Ammon's horn (tissue), 1 donor: ENCODE results near the gene ARF1.

ENCODE experiments used
- DNase-seq: peaks from one replicate; pipeline ENCODE4 v3.0.0-alpha.2; 2016; ENCODE audit warnings: low spot score

The ARF1 gene

DNA sequence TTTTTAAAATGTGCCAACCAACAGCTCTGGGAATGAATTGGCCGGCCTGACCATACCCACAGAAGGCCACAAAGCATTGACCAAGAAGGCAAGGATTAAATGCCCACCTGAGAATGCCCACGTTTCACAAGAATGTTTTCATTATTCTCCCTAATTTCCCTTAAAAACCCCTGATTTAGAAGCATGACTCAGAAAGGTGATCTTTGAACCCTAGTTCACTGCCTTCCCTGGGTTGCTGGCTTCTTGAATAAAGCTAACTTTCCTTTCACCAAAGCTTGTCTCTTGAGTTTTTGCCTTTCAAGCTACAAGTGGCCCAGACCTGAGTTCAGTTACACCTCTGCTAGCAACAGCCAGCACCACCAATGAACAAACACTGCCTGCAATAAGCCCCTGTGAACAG is 41.0 kb downstream of the ARF1 start:
- DNase-seq = no peak

DNA sequence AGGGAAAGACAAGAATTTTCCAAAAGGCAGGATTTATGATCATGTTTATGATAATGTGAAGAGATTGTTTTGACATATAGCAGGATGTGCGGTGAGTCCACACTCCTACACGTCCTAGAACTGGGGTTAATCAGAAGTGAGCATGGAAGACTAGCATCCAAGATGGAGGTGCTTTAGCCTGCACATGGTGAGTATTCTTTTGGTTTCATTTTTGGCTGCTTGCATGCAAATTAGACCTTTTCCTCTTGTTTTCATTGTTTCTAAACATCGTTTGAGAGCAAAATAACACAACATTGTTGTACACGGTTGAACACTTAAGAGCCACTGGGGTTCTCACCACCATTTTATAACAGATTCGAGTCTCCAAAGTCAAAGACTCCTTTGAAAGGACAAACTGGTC is 42.7 kb downstream of the ARF1 start:
- DNase-seq = no peak

DNA sequence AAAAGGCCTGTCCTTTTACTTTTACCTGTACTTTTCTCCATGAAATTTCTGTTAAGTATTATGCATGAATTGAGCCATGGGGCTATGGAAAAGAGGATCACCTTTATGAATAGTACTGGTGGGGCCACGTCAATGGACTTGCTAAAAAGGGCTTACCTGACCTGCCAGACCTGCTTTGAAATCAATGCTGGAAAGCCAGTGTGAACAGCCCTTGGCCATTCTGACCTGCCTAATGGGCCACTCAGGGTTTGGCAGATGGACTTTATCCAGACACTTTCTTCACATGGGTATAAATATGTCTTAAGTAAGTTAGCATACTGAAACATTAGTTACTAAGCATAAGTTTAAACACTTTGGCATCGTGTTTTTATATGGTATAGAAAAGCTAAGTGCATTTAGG is 49.3 kb downstream of the ARF1 start:
- DNase-seq = no peak

DNA sequence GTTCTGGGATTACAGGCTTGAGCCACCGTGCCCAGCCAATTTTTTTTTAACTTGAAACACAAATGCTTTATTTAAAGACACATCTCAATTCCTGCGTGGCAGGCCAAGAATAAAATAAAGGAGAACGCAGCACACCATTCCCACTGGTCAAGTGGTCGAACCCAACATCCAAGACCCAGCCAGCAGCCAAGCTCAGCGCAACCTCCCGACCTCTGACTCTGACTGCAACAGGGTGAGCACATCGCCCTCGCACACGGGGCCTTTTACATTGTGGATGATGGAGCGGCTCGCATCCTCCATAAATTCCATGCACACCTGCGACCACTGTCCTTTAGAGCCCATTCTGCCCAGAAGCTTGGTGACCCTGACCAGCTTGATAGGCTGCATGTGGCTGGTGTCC is 52.1 kb downstream of the ARF1 start:
- no peak for DNase-seq

DNA sequence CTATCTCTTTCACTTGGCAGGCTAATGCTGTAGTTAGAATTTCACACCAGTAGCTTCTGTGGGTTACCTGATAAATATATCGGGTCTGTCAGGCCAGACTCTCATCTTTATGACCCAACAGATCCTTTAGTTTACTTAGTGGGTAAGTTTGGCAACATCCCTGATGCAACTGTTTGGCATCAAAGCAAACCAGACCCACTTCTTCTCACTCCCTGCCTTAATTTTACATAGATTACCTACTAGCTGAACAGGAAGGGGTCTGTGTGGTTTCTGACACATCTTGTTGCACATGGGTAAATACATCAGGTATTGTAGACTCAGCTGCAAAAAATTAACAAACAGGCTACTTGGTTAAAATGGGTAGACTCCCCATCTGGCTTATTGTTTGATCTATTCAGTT is 54.4 kb downstream of the ARF1 start:
- no peak for DNase-seq

DNA sequence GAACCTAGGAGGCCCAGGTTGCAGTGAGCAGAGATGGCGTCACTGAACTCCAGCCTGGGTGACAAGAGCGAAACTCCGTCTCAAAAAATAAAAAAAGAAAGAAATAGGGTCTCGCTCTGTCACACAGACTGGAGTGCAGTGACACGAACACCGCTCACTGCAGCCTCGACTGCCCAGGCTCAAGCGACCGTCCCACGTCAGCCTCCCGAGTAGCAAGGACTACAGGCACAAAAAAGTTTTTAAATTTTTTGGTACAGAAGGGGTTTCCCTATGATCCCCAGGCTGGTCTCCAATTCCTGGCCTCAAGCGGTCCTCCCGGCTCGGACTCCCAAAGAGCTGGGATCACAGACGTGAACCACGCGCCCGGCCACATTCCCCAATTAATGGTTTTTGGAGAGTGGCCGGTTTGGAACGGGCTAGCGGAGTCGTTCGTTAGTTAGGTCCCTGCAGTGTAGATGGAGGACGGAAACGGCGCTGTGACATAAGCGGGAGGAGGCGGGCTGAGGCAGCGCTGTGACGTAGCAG is 57.0 kb downstream of the ARF1 start:
- DNase-seq = no peak

DNA sequence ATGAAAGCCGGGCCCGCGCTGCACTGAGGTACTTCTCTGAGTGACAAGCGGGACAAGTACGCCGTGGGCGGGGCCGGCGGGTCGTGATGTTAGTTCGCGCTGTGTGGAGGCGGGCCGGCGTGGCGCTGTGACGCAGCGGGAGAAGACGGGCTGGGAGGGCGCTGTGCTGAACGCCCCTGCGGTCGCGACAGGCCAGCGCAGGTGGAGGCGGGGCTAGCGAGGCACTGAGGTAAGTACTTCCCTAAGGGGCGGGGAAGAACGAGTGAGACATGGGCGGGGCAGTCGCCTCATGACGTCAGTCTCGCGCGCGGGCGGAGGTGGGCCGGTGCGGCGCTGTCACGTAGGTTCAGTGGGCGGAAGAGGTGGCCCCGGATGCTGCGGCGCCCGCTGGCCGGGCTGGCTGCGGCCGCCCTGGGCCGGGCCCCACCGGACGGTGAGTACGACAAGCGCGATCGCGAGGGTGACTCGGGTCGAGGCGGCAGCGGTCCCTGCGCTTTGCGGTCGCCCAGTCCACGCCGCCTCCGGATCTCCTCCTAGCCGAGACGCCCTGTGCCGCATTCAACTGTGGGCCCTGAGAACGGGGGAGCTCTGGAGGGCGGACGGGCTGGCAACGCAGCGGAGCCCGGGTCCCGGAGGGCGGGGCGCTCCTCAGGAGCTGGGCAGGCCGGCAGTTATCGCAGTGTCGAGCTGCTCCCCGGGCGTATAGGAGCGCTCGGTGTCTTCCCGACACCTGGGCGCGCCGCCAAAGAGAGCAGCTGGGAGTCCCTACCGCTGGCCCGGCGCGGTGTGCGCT is 57.6 kb downstream of the ARF1 start, which contains the start of gene GUK1:
GUK1 (plus strand) TSS at position 349 of the 793 bp plus-strand sequence; CDS start at position 373, 24 bp downstream.
- DNase-seq = peak; percentile 100

DNA sequence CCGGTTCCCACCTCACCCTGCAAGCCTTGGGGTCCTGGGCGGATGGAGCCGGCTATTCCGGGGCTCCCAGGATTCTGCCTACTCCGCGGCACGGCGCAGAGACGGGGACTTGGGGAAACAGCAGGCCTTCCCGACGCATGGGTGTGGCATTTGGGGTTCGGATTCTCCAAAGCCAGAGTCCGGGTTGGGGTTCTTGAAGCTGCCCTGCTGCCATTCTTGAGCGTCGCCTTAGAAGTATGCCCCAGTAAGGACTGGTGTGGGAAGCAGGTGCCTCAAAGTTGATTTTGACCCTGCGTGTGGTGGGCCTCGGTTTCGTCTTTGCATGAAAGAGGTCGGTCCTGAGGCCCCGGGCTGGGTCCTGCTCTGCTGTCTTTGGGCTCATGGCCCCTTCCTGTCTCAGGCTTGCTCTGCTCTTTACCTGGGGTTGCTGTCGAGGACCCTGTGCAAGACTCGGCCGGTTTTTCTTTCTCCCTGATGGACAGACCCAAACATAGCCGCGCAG is 58.3 kb downstream of the ARF1 start:
- DNase-seq = no peak

DNA sequence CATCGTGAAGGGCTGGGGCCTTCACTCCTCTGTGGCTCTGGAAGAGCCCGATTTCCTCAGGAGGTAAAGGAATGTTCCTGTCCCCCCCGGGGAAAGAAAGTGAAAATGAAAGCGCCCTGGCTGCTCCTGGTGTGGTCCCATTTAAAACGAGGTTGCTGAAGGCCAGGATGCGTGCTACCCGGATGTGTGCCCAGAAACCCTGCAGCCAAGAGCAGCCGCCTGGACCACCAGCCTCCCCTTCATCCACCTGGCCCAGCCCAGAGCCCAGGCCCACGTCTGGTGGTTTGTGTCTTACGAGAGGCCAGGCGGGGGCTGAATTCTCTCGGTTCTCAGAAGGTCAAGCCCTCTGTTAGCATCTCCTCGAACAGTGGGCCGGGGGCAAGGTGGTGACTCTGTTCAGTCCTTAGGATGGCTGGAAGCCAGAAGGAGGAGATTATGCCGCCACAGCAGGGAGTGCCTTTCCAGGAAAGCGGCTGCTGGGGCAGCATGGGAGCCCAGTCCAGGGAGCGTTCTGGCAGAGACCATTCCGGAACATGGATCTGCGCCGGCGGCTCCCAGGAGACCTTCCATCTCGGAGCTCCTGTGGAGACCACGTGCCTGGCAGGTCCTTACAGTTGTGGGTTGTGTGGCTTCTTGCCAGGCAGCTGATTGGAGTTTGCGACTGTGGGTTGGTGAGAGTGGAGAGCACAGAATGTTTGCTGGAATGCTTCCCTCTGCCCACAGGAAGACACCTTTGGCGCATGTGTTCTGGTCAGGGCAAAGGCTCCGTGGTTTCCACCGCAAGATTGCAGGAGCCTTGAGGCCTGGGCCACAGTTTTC is 58.9 kb downstream of the ARF1 start:
- peak; percentile 37 for DNase-seq

DNA sequence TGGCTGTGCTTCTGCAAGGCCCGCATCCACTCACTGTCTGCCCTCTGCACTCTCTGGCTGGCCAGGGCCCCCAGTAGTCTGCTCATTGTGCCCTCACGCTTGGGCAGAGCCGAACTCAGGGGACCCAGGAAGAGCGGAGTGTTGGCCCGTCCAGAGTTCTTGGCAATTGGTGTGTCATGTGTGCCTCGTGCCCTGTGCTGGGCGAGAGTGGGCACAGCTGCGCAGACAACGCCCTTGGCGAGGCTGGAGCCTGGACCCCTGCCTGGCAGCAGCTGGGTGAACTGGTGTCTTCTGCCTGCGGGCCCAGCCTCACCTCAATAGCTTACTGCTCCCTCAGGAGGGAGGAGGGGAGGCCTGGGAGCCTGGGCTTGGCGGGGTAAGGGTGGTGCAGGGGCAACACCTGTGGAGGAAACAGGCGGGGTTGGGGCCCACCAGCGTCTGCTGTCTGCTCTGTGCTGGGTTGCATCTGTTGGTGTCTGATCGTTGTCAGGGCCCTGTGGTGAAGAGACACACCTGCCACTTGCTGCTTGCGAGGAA is 59.7 kb downstream of the ARF1 start:
- no peak for DNase-seq

DNA sequence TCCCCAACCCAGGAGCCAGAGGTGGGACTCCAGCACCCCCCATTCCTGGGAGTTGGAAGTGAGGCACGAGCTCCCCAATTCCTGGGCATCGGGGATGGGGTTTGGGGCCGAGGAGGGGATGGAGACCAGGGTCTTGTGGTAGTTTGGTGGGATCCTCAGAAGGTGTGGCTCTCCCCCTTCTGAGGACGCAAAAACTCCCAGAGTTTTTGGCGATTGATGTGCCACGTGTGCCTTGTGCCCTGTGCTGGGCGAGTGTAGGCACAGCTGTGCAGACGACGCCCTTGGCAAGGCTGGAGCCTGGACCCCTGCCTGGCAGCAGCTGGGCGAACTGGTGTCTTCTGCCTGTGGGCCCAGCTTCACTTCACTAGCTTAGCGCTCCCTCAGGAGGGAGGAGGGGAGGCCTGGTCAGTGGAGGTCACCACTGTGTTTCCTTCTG is 60.2 kb downstream of the ARF1 start:
- no peak for DNase-seq

DNA sequence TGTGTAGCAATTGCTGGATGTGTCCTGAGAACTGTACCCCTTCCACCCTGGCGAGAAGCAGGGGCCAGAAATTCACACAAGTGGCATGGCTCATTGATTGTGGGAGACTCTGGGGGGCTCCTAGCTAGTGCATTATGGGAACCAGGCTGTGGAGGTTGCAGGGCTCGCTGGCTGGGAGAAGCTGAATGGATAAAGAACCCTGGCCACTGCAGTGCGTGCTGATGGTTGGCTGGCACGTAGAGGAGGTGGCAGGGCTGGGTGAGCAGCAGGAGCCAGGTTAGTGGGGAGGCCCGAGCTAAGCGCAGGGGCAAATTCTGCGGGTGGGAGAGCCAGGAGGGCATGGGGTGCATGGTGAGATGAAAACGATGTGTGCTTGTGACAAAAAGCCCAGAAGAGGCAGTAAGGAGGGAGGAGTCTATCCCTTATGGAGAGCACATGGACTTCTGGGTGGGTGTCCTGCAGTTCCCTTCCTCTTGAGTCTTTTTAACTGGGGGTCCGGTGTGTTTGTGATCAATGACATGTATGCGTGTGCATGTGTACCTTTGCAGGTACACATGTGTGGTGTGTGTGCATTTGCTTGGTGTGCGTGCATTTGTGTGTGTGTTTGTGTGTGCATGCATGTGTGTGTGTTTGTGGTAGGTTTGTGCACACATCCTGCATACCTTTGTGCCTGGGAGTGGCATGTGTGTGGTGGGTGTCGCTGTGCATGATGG is 61.1 kb downstream of the ARF1 start:
- DNase-seq = no peak

DNA sequence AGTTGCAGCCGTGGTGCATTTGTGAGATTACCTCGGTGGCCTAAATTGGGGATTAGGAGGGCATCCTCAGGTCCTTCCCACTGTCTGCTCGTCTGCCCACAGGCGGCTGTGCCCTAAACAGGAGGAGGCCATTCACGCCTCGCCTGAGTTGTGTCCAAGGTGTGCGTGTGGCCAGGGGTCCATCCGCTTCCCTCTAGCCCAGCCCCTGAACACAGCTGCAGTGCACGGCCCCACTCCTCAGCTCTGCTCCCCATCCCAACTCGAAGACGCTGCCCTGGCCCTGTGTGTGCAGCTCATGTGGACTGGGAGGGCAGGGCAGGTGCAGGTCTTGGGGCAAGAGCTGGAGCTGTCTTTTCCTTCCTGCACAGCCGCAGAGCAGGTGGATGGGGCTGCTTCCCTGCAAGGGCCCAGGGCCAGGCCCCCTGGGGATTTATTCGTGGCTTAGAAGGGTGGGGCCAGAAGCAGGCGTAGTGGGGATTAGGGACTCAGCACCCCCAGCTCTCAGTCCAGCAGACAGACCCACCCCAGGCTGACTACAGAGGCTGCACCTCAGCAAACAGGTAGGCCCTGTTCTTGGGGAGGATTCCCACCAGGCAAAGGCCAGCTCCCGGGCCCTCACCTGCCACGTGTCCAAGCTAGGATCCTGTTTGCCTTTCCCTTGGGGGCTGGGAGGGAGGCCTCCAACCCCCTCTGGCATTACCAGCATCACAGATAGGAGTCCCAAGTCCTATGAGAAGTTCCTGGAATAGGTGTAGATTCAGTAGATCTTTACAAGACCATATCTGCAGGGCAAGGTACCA is 61.9 kb downstream of the ARF1 start:
- DNase-seq = no peak

DNA sequence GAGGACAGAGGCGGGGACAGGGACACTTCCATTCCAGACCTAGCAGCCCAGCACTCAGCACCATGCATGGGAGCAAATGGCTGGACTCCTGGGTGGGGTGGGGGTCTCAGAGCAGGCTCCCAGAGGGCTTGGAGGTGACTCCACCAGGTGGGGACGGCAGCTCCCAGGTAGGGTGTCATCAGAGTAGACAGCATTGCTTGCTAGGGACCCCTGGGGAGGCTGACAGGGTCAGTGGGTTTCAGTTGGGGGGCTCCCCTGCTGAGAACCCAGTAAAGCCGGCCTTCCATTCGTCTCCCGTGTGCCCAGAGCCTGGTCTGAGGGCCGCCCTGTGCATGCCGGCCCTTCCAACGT is 62.5 kb downstream of the ARF1 start:
- no peak for DNase-seq

DNA sequence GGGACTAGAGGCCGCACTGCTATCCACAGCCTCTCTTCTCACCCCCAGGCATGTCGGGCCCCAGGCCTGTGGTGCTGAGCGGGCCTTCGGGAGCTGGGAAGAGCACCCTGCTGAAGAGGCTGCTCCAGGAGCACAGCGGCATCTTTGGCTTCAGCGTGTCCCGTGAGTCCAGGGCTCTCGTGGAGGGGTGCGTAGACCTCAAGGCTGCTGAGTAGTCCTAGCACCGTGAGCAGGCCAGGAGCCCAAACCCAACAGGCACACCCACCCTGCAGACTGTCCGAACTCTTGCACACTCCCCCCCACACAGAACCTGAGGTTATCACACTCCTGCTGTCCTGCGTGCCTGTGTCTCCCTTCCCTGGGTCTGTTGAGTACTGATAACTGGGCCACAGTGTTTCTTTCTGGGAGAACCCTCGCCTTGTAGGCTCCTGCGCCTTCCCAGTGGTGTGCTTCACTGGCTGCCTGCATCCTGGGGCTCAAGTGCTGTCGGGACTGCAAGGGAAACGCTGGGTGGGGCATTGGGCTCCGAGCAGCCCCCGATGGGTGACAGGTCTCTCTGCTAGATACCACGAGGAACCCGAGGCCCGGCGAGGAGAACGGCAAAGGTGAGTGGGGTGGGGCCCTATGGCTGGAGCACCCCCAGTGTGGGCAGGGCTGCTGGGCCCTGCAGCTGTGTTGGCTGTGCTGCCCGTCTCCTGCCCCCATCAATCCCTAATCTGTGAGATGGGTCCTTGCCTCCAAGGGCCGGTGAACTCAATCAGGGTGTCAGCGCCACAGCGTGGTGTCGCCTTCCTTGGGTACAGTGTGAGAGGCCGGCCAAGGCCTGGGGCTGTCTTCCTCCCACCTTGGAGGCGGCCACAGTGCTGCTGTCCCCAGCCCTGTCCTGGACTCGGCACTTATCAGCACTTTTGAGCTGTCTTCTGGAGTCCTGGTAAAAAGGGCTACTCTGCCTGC is 63.2 kb downstream of the ARF1 start:
- DNase-seq = no peak

DNA sequence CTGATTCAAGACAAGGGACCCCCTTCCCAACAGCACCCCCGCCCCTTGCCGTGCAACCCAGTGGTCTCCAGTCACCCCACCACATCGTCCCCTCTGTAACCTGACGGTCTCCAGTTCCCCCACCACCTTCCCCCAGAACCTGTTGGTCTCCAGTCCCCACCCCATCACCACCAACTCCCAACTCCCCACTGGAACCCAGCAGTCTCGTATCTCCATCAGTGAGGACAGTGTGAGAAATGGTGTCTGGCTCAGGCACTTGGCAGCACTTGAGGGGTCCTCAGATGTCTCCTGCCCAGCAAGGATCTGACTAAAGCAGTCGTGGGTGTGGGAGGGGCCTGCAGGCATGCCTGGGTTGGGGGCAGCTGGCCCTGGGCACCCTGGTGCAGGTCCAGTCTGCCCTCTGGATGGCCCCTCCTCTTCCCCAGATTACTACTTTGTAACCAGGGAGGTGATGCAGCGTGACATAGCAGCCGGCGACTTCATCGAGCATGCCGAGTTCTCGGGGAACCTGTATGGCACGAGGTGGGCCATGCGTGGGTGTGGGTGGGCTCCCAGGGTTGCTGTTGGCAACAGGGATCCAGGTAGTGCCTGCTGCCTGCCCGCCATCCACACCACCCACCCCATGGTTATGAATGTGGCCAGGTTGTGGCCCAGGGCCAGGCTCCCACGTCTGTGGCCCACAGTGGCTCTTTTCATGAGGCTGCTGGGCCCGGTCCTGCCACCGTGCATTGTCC is 64.1 kb downstream of the ARF1 start:
- no peak for DNase-seq

DNA sequence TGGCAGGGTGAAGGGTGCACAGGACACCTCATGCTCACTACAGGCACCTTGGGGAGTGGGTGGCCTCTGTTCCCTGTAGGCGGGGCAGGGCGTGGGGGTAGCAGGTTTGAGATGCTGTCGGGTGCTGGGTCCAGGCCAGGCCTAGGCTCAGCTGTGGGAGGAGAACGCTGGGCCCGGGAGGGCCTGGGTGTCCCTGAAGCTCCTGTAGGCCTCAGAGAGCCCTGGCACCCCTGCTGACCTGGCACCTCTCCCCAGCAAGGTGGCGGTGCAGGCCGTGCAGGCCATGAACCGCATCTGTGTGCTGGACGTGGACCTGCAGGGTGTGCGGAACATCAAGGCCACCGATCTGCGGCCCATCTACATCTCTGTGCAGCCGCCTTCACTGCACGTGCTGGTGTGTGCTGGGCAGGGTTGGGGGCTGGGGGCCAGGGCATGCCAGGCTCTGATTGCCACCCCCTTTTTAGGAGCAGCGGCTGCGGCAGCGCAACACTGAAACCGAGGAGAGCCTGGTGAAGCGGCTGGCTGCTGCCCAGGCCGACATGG is 64.7 kb downstream of the ARF1 start:
- no peak for DNase-seq

DNA sequence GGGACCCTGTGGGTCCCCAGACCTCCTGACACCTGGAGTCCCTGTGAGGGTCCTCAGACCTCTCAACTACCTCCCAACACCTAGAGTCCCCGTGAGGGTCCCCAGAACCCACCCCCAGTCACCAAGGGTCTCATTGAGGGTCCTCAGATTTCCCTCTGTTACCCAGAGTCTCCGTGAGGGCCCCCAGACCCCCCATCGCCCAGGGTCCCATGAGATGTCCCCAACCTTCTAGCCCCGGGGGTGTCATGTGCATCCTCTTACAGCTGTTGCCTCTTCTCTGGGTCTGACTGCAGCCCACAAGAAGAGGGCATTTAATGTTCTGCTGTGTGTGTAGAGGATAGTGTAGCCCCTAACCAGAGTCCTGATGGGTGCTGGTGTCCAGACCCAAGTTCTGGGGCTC is 65.3 kb downstream of the ARF1 start:
- no peak for DNase-seq
